K562 (cell line): Measurements from ENCODE around the gene PPP2R2B. TPM values are rescaled to one million over a fixed set of nuclear protein-coding genes. Genes with fewer than 3 reads are reported as not detected.

Source experiments
- ATAC-seq: fragments of 200-7000 bp; cut with Tn5 transposase; 3 replicates; pipeline ENCODE4 v1.9.1; 2020; ENCODE audit warnings: moderate library complexity
- BruUV-seq: library from RNA; stranded (reverse); fragments of 400-500 nt; replicated peaks from 2 replicates; lab custom pipeline; 2021; lab: Mats Ljungman, UMichigan
- CTCF ChIA-PET: fragments of 300-600 bp; formaldehyde crosslinking; extraction: SDS; loops from one replicate; lab custom pipeline; 2021; ENCODE audit warnings: low intra/inter-chr PET ratio; lab: Yijun Ruan, JAX
- POLR2A ChIA-PET: fragments of 300-600, 350-650 bp; sonication (Branson Sonifier 250); formaldehyde crosslinking; extraction: SDS; loops from one replicate; lab custom pipeline; 2021; ENCODE audit warnings: antibody characterized with exemption, inconsistent platforms; lab: Yijun Ruan, JAX
- DNase-seq, 4 experiments: peaks; one replicate each; pipeline versions ENCODE4 v3.0.0 to v3.0.0-alpha.2; 2011 to 2018; ENCODE audit warnings: low spot score in 3 of 4, mixed read lengths in 3 of 4; ENCODE audit errors: extremely low read depth in 1 of 4
- FAIRE-seq: peaks from 2 replicates; lab custom pipeline; 2011; peaks lifted over from hg19 to GRCh38; lab: Jason Lieb, UNC
- H2AFZ ChIP-seq: 2 replicates; pipeline ENCODE4 v1.6.0; 2011; ENCODE audit warnings: low read depth, low read length, control low read depth, inconsistent platforms
- H3K27ac ChIP-seq: fragments of 200-600 bp; 3 replicates; pipeline ENCODE4 v1.8.0; 2011; ENCODE audit warnings: low read depth, mild to moderate bottlenecking, control low read depth, inconsistent platforms, low read length, moderate library complexity, mixed read lengths; ENCODE audit errors: extremely low read depth
- H3K27me3 ChIP-seq, 2 experiments: fragments of 300-600 bp in 1 of 2; 2 replicates in 1 of 2; 3 replicates in 1 of 2; pipeline versions ENCODE4 v1.6.0 to v1.8.0; 2011; ENCODE audit warnings: inconsistent platforms in 2 of 2, low read length in 2 of 2, mild to moderate bottlenecking in 1 of 2, mixed read lengths in 1 of 2, moderate library complexity in 1 of 2; ENCODE audit not compliant: control insufficient read depth in 2 of 2, insufficient read depth in 2 of 2
- H3K36me3 ChIP-seq: fragments of 300-600 bp; 3 replicates; pipeline ENCODE4 v1.8.0; 2011; ENCODE audit warnings: mild to moderate bottlenecking, low read length, inconsistent platforms; ENCODE audit not compliant: control insufficient read depth, insufficient read depth
- H3K4me1 ChIP-seq, 2 experiments: fragments of 200-600 bp in 1 of 2; replicated peaks in 1 of 2; 2 replicates in 1 of 2; 3 replicates in 1 of 2; pipeline versions ENCODE4 v1.5.1 to v1.8.0; 2011; ENCODE audit warnings: inconsistent platforms in 2 of 2, low read length in 2 of 2, mild to moderate bottlenecking in 1 of 2, mixed read lengths in 1 of 2, moderate library complexity in 1 of 2; ENCODE audit not compliant: control insufficient read depth in 2 of 2, insufficient read depth in 2 of 2
- H3K4me2 ChIP-seq: 2 replicates; pipeline ENCODE4 v1.6.1; 2011; ENCODE audit warnings: low read length, control low read depth, inconsistent platforms, mixed read lengths; ENCODE audit not compliant: insufficient read depth
- H3K4me3 ChIP-seq: fragments of 200-600 bp; sonication (generic), shearing (Covaris generic); 2 replicates; pipeline ENCODE4 v1.5.1; 2016; ENCODE audit warnings: control low read depth, inconsistent platforms
- H3K79me2 ChIP-seq: fragments of 200-600 bp; 3 replicates; pipeline ENCODE4 v1.8.0; 2011; ENCODE audit warnings: low read length, inconsistent platforms; ENCODE audit not compliant: control insufficient read depth, insufficient read depth
- H3K9ac ChIP-seq, 2 experiments: 2 replicates each; pipeline versions ENCODE4 v1.6.0 to v1.6.1; 2011; ENCODE audit warnings: low read depth in 2 of 2, low read length in 2 of 2, control low read depth in 1 of 2, inconsistent platforms in 1 of 2, mild to moderate bottlenecking in 1 of 2, mixed read lengths in 1 of 2; ENCODE audit not compliant: insufficient read depth in 1 of 2
- H3K9me1 ChIP-seq: one replicate; pipeline ENCODE4 v1.6.0; 2011; ENCODE audit warnings: inconsistent platforms, mild to moderate bottlenecking, low read length, moderate library complexity; ENCODE audit not compliant: control insufficient read depth, insufficient read depth
- H3K9me3 ChIP-seq: replicated peaks from 2 replicates; pipeline ENCODE4 v1.5.1; 2011; ENCODE audit warnings: low read depth, low read length, inconsistent platforms; ENCODE audit not compliant: control insufficient read depth, insufficient read depth
- H4K20me1 ChIP-seq: replicated peaks from 2 replicates; pipeline ENCODE4 v1.6.1; 2011; ENCODE audit warnings: low read length, inconsistent platforms, mixed read lengths; ENCODE audit not compliant: control insufficient read depth, insufficient read depth
- ATF3 ChIP-seq, 2 experiments: fragments of 450-650 bp in 1 of 2; sonication (generic) in 1 of 2; formaldehyde crosslinking in 1 of 2; IDR thresholded peaks in 1 of 2; conservative IDR thresholded peaks in 1 of 2; 2 replicates each; pipeline versions ENCODE4 v1.6.1 to v1.8.1; 2016 to 2023; ENCODE audit warnings: mild to moderate bottlenecking in 2 of 2, moderate library complexity in 2 of 2, inconsistent platforms in 1 of 2, missing genetic modification reagents in 1 of 2
- FOSL1 ChIP-seq: fragments of 200-800 bp; sonication (Bioruptor generic); conservative IDR thresholded peaks from 2 replicates; pipeline ENCODE4 v1.6.1; 2016; ENCODE audit warnings: missing genetic modification characterization, missing compliant biosample characterization
- HNRNPH1 ChIP-seq: fragments of 200-400 bp; formaldehyde crosslinking; optimal IDR thresholded peaks from 2 replicates; pipeline ENCODE3; 2017; ENCODE audit warnings: low read depth, mild to moderate bottlenecking, low read length, moderate library complexity
- JUND ChIP-seq, 2 experiments: IDR thresholded peaks; 2 replicates in 1 of 2; 3 replicates in 1 of 2; pipeline ENCODE4 v1.6.1; 2011; ENCODE audit warnings: borderline replicate concordance in 2 of 2, low read depth in 2 of 2, low read length in 2 of 2, improper control_type of control experiment in 1 of 2, missing biosample characterization in 1 of 2, missing genetic modification characterization in 1 of 2, missing genetic modification reagents in 1 of 2
- MITF ChIP-seq: IDR thresholded peaks from 2 replicates; pipeline ENCODE4 v1.6.1; 2014; ENCODE audit warnings: antibody characterized with exemption
- WGBS: fragments of 100-300 bp; shearing (Covaris generic); methylation state at CpG from one replicate; pipeline ENCODE4 v1.1.6; 2016; ENCODE audit warnings: low coverage, mixed read lengths; ENCODE audit not compliant: insufficient coverage; ENCODE audit errors: missing lambda C conversion rate; 5-methylcytosine and 5-hydroxymethylcytosine counted together
- in situ Hi-C: fragments of 300-500 bp; cut with MboI; formaldehyde crosslinking; loops from 4 replicates; pipeline ENCODE4 v1.15.0; 2018; ENCODE audit warnings: inconsistent platforms, mixed read lengths
- intact Hi-C: fragments of 100-400 bp; cut with micrococcal nuclease; formaldehyde crosslinking; loops from 2 replicates; pipeline ENCODE4 v1.14.2; 2022
- polyA plus RNA-seq, 8 experiments: library from polyadenylated mRNA; depleted of rRNA in 4 of 8; stranded (reverse) in 5 of 8; unstranded in 3 of 8; fragments of >200 nt; fragmentation: Nextera tagmentation in 2 of 8; fragmentation: Illumina TruSeq in 1 of 8; extraction: Ambion mirVana in 2 of 8; extraction: Trizol in 1 of 8; gene quantifications; 2 replicates each; pipeline versions ENCODE4 v1.2.1 to v1.2.3, GENCODE V29; 2011 to 2014; ENCODE audit warnings: inconsistent platforms in 1 of 8, missing spikeins in 1 of 8
- total RNA-seq, 7 experiments: library from RNA; depleted of rRNA in 6 of 7; stranded (reverse); fragments of >200 nt in 6 of 7; fragmentation: Illumina TruSeq in 2 of 7; extraction: Trizol in 2 of 7; gene quantifications; 2 replicates each; pipeline versions ENCODE4 v1.2.1 to v1.2.3, GENCODE V29; 2011 to 2021; ENCODE audit warnings: low replicate concordance in 1 of 7

PPP2R2B gene
- total and polyA plus RNA-seq, 9 of the 15 experiments (the other 6 are each of a cell fraction or from before 2014, with no cell fraction given), result not detected

- no peaks in the 10 kb centered on the region for H3K36me3 ChIP-seq
- WGBS, result 0% methylated on average over 2 of the region's 2 CpGs
- POLR2A ChIA-PET, result no interaction called here
- no peaks in the 10 kb centered on the region for H3K9me1 ChIP-seq
- peak in 1 of 4 experiments; percentile 11 for DNase-seq
- TF ChIP-seq ATF3 (IDR thresholded peaks at IDR 0.05), result peak; percentile 69
- TF ChIP-seq ATF3 (CRISPR knock-in tag; conservative IDR thresholded peaks at IDR 0.05), result no peak
- TF ChIP-seq FOSL1 (tag), result peak; percentile 42; the same call in 1 of the 2 replicates
- TF ChIP-seq MITF, result no peak
- peak; percentile 73 for TF ChIP-seq JUND (IDR thresholded peaks at IDR 0.05; ENCODE audit: borderline replicate concordance, low read depth, low read length)
- peak; percentile 83; the same call in 2 of the 3 replicates for TF ChIP-seq JUND (tag; IDR thresholded peaks at IDR 0.05; ENCODE audit: borderline replicate concordance, low read depth, low read length)
- TF ChIP-seq HNRNPH1, result no peak
- TF ChIP-seq, all 486 proteins: peak for 3
- H3K4me1 ChIP-seq, result no peaks in the 10 kb centered on the region
- CTCF ChIA-PET, result no interaction called here
- BruUV-seq, result no TSS peak
- H2AFZ ChIP-seq, result no peak overlapping the region
- H3K4me3 ChIP-seq, result no peak overlapping the region
- H3K4me2 ChIP-seq, result no peak overlapping the region
- in situ Hi-C loops (no loop called here), intact Hi-C loops (no loop called here)
- no peaks in the 10 kb centered on the region for H3K9me3 ChIP-seq
- no peak for FAIRE-seq
- no peaks in the 10 kb centered on the region for H3K27me3 ChIP-seq
- no peak overlapping the region for H3K9ac ChIP-seq
- H3K79me2 ChIP-seq, result no peaks in the 10 kb centered on the region
- H3K27ac ChIP-seq, result no peak overlapping the region
- no peaks in the 10 kb centered on the region for H4K20me1 ChIP-seq
- no peak for ATAC-seq
These were observed 290.1 kb downstream of the PPP2R2B start for GRCh38 chr5:146588331-146589027.
